ENCODE measurements around the gene RAP2A.

The RAP2A gene

DNA sequence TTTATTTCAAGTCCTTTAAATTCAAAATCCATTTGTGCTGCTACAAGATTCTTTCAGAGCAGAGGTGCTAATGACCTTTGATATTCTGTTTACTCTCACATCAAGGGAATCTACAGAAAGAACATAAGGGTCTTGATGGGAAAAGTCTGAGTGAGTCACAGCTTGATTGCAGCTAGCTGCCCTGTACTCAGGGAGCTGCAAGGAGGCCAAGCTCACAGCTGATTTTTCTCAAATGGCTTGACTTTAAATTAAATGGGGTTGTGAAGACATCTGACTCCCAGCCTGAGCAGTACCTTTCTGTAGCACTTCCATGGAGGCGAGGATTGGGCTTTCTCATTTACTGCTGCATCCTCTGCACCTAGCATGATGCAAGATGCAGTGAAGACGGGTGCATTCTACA is 62.5 kb downstream of the RAP2A start:
- no peak for DNase-seq

DNA sequence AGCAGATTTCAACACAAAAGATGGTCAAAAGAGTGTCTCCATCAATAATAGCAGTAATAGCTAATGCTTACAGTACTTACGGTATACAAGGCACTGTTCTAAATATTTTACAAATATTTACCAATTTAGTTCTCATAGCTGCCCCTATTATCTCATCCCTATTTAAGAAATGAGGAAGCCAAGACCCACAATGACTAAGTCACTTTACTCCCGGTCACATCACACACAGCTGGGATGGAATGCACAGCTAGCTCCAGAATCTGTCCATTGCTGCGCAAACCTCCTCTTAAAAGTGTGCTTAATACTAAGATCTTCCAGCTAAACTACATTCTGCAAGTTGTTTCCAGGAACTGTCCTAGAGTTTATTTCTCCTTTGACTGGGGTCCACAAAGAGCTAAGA is 63.4 kb downstream of the RAP2A start:
- DNase-seq = no peak

DNA sequence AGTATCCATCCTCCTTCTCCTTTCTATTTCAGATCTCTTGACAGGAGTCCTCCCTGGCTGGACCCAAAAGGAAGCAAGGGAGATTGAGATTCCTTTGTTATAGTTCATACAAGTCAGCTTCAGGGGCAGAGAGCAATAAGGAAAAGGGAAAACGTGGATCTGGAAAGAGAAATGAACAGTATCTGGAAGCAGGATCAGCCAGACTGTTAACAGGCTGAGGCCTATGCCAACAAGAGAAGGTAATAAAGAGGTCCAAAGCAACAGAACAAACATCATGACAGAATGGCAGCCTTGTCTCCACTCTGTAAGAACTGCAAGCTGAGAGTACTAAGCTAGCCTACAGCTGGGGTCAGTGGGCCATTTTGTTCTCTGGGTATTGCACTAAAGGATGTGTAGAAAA is 64.5 kb downstream of the RAP2A start:
- DNase-seq = no peak

GRCh38 chr13:97499181-97499580 is 65.2 kb downstream of the RAP2A start:
- DNase-seq = no peak

GRCh38 chr13:97502181-97502580 is 68.2 kb downstream of the RAP2A start:
- DNase-seq = no peak

DNA sequence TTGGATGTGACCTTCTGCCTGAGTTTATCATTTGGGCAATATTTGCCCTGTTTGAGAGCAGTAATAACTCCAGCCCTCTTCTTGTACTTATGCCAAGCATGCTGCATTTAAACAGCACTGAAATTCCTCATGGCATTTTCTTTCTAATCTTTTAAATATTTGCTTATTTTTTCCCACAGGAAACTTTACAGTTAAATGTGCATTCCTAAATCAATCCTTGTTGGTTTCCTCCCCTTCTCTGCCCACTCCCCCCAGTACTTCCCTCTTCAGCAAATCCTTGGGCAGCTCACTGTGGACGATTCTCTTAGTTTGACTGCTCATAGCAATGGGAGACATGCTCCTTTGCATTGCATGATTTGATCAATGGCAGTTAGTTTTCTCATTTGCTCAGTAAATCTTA is 68.7 kb downstream of the RAP2A start:
- no peak for DNase-seq

GRCh38 chr13:97505017-97505416 is 71.0 kb downstream of the RAP2A start:
- DNase-seq = no peak

DNA sequence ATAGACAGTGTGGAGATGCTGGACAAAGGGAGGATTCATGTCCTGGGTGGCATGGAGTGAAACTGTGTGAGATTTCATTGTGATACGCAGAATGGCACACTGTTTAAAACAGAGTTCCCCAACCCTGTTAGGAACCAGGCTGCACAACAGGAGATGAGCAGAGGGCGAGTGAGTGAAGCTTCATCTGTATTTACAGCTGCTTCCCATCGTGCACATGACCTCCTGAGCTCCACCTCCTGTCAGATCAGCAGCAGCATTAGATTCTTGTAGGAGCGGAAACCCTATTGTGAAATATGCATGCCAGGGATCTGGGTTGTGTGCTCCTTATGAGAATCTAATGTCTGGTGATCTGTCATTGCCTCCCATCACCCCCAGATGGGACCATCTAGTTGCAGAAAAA is 72.5 kb downstream of the RAP2A start:
- no peak for DNase-seq

- DNase-seq = no peak
Measured at GRCh38 chr13:97512732-97513131, 78.8 kb downstream of the RAP2A start.

DNA sequence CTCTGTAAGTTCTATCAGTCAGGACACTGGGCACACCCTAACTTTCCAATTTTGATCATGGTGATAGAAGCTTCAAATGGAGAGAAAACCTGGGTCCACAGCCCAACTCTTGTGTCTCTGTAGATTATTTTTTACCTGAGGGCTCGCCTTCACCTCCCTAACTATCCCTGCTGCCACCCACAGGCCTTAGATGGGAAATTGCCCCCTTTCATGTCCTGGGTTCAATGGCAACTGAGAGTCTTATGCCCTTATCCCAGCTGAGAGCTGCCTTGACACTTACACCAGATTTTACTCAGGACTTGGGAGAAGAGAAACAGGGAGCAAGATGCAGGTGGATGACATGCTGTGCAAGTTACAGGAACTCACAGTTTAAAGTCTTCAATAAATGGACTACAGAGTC is 81.7 kb downstream of the RAP2A start:
- no peak for DNase-seq

DNA sequence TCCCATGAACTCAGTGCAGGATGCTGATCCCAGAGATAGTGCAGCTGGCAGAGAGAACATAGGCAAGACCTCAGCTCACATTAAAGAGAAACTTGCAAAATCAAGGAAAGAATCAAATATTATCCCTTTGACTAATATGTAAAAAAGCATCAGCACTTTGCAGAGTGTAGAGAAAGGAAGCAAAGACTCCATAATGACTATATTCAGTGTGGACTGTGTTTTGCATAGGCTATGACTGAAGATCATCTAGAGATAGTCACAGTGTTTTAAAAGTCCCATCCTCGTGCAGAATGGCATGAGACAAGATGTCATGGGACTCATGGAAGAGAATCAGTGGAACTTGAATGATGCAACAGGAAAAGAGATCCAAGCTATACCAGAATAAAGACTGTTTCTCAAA is 84.0 kb downstream of the RAP2A start:
- DNase-seq = no peak
